ES-I3 (cell line): ENCODE results near the gene SCMH1.
"Not testable (repeated sequence)": the region's sequence is repeated elsewhere in the genome, so short reads cannot be mapped to it uniquely, and the experiment has no call there.

Experiments
- H3K36me3 ChIP-seq: 2 replicates; pipeline ENCODE4 v1.6.1; 2013; ENCODE audit warnings: mild to moderate bottlenecking, low read length, control low read depth, moderate library complexity; ENCODE audit not compliant: insufficient read depth
- H3K4me1 ChIP-seq: 2 replicates; pipeline ENCODE4 v1.6.1; 2013; ENCODE audit warnings: mild to moderate bottlenecking, control low read depth, low read length; ENCODE audit not compliant: insufficient read depth
- H3K9ac ChIP-seq: 2 replicates; pipeline ENCODE4 v1.6.1; 2013; ENCODE audit warnings: low read depth, mild to moderate bottlenecking, low read length, moderate library complexity
- H3K9me3 ChIP-seq: 2 replicates; pipeline ENCODE4 v1.6.1; 2013; ENCODE audit warnings: mild to moderate bottlenecking, low read length, moderate library complexity; ENCODE audit not compliant: control insufficient read depth, insufficient read depth

SCMH1 gene

DNA sequence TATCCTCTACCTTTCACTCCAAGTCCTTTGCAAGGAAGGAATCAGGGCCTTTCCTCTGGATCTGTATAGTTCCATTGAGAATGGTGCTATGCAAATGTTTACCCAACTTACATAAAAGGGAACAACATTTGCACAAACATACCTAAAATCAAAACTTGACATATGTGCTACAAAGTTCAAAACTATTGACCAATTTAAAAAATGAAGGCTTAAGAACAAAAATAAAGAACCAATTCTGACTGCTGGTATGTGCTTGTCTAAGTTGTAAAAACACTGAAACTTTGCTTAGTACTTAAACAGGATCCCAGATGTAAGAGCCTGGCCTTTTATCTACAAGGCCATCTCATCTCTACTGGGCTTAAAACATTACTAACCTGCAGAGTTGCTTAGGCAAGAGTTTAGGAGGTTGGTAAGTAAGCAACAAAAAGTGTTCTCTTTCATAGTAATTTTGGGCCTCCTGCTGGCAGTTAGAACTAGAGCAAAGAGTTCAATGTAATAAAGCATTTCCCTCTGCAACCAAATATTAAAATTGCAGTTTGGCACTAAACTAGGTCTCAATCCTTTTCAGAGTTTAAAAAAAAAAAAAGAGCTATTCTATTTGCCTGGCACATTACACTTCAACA, 2.0 kb downstream of the SCMH1 start:
- Histone ChIP-seq H3K9ac (no peak overlapping the region), H3K9me3 (no peaks in the 10 kb centered on the region), H3K4me1 (peaks cover 22% of the 10 kb centered on the region), H3K36me3 (no peaks in the 10 kb centered on the region)

DNA sequence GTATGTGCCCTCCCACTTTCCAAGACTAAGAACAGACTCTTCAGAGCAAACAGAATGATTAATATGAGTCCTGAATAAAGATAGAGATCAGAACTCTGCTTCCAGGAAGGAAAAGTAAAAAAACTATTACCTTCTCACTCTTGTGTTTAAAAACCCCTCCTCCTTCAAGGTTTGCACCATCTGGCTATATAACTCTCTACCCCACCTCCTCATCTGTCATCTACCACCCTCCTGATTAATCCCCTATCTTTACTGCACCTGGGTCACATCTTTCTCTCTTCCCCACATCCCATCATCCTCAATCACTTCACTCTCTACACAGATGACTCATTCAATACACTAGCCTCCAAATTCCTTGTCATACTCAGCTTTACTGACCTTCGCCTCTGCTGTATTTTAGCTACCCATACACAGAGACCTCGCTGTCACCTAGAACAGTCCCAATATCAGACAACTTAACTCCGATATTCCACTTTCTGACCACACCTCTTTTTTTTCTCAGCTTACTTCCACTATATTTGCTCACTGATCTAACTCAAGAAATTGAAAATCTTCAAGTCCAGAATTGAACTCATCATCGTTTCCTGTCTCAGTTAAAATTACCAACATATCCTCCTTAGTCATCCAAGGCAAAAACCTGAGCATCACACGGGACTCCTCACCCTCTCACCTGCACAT, 3.7 kb downstream of the SCMH1 start:
- Histone ChIP-seq H3K9ac (no peak overlapping the region), H3K4me1 (peaks cover 22% of the 10 kb centered on the region), H3K9me3 (no peaks in the 10 kb centered on the region), H3K36me3 (no peaks in the 10 kb centered on the region)

DNA sequence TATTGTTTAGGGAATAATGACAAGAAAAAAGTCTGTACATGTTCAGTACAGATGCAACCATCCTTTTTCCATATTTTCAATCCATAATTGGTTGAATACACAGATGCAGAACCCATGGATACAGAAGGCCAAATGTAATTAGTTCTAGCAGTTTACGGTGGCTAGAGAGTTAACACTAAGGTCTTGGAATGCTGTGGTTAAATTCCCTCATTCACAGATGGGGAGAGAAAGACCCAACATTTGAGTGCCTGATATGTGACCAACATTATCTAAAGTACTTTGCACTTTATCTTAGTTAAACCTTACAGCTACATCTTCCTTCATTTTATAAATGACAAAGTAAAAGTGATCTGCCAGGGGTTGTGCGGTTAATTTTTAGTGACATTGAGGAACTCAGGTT, 5.3 kb downstream of the SCMH1 start:
- no peaks in the 10 kb centered on the region for H3K36me3 ChIP-seq
- H3K9ac ChIP-seq: no peak overlapping the region
- H3K4me1 ChIP-seq: peaks cover 22% of the 10 kb centered on the region
- no peaks in the 10 kb centered on the region for H3K9me3 ChIP-seq

DNA sequence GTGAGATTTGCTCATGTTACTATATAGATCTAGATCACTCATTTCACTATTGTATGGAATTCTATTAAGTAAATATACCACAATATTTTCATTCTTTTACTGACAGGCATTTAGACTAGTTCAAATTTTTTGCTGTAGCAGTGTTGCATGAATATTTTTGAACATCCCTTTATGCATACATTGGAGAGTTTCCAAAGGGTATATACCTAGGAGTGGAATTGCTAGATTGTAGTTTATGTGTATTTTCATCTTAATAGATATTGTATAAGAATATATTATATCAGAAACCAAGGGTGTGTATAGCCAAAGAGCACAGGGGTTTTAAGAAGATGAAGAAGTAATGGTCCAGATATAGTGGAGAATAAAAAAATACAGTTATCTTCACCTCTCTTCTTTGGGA, 6.2 kb downstream of the SCMH1 start:
- Histone ChIP-seq H3K9me3 (no peaks in the 10 kb centered on the region), H3K36me3 (no peaks in the 10 kb centered on the region), H3K9ac (no peak overlapping the region), H3K4me1 (peaks cover 22% of the 10 kb centered on the region)

DNA sequence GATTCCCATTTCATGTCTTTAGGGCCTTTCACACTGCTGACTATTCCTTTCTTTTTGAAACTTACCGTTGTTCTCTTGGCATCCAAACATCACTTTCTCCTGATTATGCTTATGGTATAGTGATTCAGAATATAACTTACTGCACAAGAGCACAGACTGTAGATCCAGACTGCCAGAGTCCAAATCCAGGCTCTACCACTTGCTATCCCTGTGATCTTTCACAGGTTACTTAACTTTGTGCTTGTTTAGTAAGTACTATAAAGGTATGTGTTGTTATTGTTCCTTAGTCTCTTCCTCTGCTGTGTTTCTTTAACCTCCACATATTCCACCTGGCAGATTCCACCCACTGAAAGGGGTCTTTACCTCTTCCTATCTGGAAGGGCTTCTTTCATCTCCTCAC, 8.4 kb downstream of the SCMH1 start:
- Histone ChIP-seq H3K9ac (no peak overlapping the region), H3K9me3 (no peaks in the 10 kb centered on the region), H3K36me3 (no peaks in the 10 kb centered on the region), H3K4me1 (peaks cover 20% of the 10 kb centered on the region)

DNA sequence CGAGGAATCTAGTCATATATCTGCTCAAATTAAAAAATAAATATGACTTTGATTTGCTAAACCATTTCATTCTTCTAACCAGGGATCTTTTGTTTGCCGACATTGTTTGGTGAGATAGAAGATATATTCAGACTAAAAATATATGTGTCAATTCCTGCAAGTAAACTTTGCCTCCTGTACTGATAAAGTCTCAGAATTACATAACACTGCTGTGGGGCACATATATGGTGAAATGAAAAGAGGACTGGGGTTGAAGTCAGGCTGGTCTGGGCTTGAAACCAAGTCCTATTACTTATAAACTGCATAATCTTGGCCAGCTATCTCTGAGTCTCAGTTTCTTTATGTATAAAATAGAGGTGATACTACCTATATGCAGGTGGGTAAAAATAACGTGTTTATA, 9.8 kb downstream of the SCMH1 start:
- Histone ChIP-seq H3K9me3 (no peaks in the 10 kb centered on the region), H3K4me1 (peaks cover 14% of the 10 kb centered on the region), H3K9ac (no peak overlapping the region), H3K36me3 (no peaks in the 10 kb centered on the region)

DNA sequence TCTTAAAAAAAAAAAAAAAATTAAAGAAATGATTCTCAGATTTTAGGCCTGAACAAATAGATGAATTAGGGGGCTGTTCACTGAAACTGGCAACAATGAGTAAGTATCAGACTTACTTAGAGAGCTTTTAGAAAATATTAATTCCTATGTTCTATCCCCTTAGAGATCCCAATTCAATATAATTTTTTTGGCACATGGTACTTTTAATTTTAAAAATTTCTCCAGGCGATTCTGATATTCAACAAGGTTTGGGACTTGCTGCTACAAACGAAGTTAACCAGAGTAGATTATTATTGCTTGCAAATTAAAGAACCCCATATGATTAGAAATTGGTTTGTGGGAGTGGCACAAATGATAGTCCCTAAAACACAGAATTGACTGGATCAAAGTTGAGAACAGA, 11.4 kb downstream of the SCMH1 start:
- Histone ChIP-seq H3K9me3 (no peaks in the 10 kb centered on the region), H3K4me1 (peaks cover 8% of the 10 kb centered on the region), H3K9ac (no peak overlapping the region), H3K36me3 (no peaks in the 10 kb centered on the region)

DNA sequence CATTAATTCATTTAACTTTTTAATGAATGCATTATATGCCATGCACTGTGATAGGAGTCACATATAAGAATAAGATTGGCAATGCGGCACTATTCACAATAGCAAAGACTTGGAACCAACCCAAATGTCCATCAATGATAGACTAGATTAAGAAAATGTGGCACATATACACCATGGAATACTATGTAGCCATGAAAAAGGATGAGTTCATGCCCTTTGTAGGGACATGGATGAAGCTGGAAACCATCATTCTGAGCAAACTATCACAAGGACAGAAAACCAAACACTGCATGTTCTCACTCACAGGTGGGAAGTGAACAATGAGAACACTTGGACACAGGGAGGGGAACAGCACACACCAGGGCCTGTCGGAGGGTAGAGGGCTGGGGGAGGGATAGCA, 12.9 kb downstream of the SCMH1 start:
- not testable (repeated sequence) for H3K36me3 ChIP-seq, H3K9me3 ChIP-seq, H3K9ac ChIP-seq, H3K4me1 ChIP-seq

DNA sequence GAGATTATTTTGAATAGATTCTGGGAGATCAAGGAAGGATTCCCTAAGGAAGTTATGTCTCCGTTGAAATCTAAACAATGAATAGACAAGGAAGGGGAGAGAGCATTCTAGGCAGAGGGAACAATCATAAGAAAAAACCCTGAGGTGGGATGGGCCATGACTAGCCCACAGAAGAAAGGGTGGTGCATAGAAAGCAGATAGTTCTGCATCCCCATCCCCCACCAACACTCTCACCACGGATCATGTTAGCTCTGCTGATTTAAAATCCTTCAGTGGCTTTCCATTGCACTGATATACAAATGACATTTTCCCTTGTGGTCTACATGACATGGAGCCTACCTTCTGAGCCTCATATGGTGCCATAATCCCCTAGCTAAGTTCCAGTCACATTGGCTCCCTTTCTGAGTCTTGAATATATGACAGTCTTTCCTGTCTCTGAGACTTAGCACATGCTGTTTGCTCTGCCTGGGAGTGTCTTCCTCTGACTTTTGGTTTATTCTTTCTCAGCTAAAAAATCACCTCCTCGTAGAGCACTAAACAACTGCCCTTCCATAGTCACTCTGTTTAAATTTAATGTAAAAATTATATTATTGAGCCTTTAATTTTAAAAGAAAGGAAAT, 15.2 kb downstream of the SCMH1 start:
- Histone ChIP-seq H3K36me3 (no peaks in the 10 kb centered on the region), H3K9me3 (no peaks in the 10 kb centered on the region), H3K4me1 (peaks cover 8% of the 10 kb centered on the region), H3K9ac (no peak overlapping the region)

DNA sequence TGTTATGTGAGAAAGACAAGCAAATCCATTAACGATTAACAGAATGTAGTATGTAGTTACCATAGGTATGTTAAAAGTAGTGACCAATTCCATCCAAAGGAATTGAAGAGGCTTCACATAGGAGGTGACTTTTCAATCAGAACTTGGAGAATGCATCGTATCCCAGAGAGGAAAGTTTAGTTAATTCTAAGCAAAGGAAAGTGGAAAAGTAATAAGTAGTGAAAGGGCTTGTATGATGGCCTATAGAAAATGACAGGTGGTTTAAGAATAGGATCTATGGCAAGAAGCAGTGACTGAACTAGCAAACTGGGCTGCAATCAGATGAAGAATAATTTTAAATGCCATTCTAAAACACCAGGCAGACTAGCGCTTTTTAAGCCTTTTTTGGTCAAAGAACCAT, 16.6 kb downstream of the SCMH1 start:
- H3K9me3 ChIP-seq: no peaks in the 10 kb centered on the region; the same call in none of the 2 replicates
- no peak overlapping the region for H3K9ac ChIP-seq
- no peaks in the 10 kb centered on the region for H3K36me3 ChIP-seq
- H3K4me1 ChIP-seq: peaks cover 8% of the 10 kb centered on the region

DNA sequence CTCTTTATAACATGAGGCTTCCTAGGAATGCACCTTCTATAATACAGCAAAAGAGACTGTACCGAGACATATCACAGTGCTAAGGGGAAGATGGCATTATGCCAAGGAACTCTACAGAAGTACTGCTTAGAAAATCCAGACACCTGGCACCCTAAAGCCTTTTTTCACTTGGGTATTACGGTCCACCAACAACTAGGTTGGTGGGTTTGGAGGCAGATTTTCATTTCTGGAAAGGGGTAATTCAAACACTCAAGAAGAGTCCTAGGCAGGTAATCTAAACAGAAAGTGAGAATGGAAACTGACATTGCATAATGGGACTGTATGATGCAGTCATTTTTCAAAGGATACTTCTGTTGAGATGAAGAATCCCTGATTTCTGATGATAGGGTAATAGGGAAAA, 19.6 kb downstream of the SCMH1 start:
- Histone ChIP-seq H3K9ac (no peak overlapping the region), H3K9me3 (peaks cover 5% of the 10 kb centered on the region), H3K36me3 (no peaks in the 10 kb centered on the region), H3K4me1 (peaks cover 8% of the 10 kb centered on the region)

DNA sequence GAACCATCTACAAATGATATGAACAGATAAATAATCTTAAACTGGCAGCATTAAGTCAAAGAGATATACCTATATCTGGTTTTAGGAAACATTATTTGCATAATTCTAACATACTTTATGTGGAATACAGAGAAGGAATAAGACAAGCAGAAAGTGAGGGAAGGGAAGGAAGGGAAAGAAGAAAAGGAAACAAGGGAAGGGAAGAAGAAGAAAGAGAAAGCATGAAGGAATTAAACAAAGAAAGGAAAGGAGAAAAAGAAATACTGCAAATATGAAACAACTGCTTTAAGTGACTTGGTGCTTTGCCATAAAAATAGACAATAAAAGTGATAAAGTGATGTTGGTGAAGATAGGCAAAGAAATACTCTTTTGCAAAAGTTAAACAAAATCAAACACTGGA, 20.1 kb downstream of the SCMH1 start:
- no peak overlapping the region for H3K9ac ChIP-seq
- no peaks in the 10 kb centered on the region for H3K36me3 ChIP-seq
- peaks cover 5% of the 10 kb centered on the region for H3K9me3 ChIP-seq

DNA sequence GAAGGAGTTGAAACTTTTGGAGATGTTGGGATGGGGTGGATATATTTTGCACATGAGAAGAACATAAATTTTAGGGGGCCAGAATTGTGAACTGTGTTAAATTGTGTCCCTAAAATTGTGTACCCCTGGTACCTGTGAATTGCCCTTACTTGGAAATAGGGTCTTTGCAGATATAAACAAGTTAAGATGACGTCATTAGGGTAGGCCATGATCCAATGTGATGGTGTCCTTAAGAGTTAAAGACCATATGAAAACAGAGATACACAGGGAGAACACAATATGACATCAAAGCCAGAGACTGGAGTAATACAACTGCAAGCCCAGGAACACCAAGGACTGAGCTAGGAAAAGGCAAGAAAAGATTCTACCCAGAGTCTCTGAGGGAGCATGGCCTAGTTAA, 24.0 kb downstream of the SCMH1 start:
- Histone ChIP-seq H3K9me3 (peaks cover 5% of the 10 kb centered on the region), H3K9ac (no peak overlapping the region), H3K36me3 (no peaks in the 10 kb centered on the region), H3K4me1 (no peaks in the 10 kb centered on the region)

More for the DNA sequence above, 20.1 kb downstream of the SCMH1 start:
- peaks cover 4% of the 10 kb centered on the region for H3K4me1 ChIP-seq

DNA sequence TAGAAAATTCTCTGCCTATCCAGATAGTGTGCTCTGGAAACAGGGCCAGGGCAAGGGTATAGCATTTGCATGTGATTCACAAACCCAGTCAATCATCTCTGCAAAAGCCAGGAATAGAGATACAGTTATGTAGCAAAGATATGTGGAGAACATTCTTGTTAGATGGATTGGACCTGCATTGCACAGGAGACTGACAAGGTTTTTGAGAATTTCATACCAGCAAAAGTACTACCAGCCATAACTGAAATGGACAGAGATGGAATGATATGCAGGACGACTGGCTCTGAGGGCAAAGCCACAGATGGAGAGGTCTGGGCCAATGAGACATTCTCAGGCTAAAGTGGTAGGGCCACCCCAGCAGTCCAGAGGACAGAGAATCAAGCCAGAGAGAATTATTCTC, 24.7 kb downstream of the SCMH1 start:
- Histone ChIP-seq H3K4me1 (no peaks in the 10 kb centered on the region), H3K9me3 (peaks cover 5% of the 10 kb centered on the region), H3K9ac (no peak overlapping the region), H3K36me3 (no peaks in the 10 kb centered on the region)

DNA sequence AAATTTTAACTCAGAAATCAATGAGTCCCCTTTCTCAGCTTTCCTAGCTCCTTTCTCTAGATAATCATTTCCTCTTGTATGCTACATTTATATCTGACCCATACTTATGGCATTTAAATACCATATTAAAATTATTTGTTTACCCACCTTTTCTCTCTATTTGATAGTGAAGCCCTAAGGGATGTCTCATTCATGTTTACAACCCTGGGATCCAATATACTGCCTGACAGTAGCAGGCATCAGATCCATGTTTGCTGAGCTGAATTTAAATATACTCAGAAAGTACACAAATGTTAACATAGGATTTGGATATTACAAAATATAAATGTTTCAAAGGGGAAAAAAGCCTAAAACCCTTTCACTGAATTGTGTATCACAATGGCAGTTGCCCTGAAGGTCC, 26.5 kb downstream of the SCMH1 start:
- H3K9ac ChIP-seq: no peak overlapping the region
- no peaks in the 10 kb centered on the region for H3K36me3 ChIP-seq
- H3K4me1 ChIP-seq: no peaks in the 10 kb centered on the region
- peaks cover 5% of the 10 kb centered on the region for H3K9me3 ChIP-seq
